Gastrocnemius medialis (tissue), 4 donors: ENCODE results near the gene PRSS57.

ENCODE experiments used
- POLR2A ChIP-seq, 2 donors: fragments of 450-650 bp; IDR thresholded peaks; one replicate each; pipeline ENCODE4 v1.6.1; 2017; ENCODE audit warnings: antibody characterized with exemption in 2 of 2, mild to moderate bottlenecking in 2 of 2, moderate library complexity in 2 of 2
- TF ChIP-seq, protein P1 (sequence below), 5 experiments: fragments of 450-650 bp in 3 of 5; fragments of 200-600 bp in 2 of 5; sonication (generic) in 2 of 5; IDR thresholded peaks in 4 of 5; conservative IDR thresholded peaks in 1 of 5; 1 replicate in 4 of 5; 2 replicates in 1 of 5; pipeline ENCODE4 v1.5.1; 2016 to 2019; ENCODE audit warnings: antibody characterized with exemption in 5 of 5, mild to moderate bottlenecking in 3 of 5, moderate library complexity in 3 of 5

DNA sequence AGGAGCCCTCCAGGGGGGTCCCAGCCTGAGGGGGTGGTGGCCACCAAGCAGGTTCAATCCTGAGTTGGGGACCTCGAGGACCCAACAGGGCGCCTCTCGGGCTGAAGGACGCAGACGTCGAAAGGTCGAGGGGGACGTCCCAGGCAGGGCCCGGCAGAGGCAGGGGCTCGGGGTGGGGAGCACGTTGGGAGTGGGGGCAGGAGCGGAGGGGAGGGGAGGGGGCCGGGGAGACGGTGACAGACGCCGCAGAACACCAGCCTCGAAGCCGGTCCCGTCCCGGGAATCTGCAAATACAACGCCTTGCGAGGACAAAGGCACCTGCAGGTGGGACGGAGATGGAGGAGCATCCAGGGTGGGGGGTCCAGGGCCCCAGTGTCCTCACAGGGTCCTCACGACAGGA lies 51.5 kb downstream of the PRSS57 start:
- TF ChIP-seq, protein P1, sequence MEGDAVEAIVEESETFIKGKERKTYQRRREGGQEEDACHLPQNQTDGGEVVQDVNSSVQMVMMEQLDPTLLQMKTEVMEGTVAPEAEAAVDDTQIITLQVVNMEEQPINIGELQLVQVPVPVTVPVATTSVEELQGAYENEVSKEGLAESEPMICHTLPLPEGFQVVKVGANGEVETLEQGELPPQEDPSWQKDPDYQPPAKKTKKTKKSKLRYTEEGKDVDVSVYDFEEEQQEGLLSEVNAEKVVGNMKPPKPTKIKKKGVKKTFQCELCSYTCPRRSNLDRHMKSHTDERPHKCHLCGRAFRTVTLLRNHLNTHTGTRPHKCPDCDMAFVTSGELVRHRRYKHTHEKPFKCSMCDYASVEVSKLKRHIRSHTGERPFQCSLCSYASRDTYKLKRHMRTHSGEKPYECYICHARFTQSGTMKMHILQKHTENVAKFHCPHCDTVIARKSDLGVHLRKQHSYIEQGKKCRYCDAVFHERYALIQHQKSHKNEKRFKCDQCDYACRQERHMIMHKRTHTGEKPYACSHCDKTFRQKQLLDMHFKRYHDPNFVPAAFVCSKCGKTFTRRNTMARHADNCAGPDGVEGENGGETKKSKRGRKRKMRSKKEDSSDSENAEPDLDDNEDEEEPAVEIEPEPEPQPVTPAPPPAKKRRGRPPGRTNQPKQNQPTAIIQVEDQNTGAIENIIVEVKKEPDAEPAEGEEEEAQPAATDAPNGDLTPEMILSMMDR (IDR thresholded peaks at IDR 0.05 in 4 of 5, conservative IDR thresholded peaks at IDR 0.05 in 1 of 5): no peak
- no peak for TF ChIP-seq POLR2A (IDR thresholded peaks at IDR 0.05)
